ENCODE results near the gene MLH3. TPM values are rescaled to one million over a fixed set of nuclear protein-coding genes. Genes with fewer than 3 reads are reported as not detected.
A peak's percentile ranks its signal among the peaks of the same experiment; 100 is the strongest.

Gene MLH3
- total RNA-seq, 1 donor from 2014 or later, result 41.5 TPM

- Mint-ChIP-seq H3K4me1 (no peaks in the 10 kb centered on the region), H3K9me3 (no peaks in the 10 kb centered on the region), H3K4me3 (no peak overlapping the region), H3K27ac (peak overlapping the region; percentile 77), H3K27me3 (ENCODE audit: insufficient read depth, low read depth) (no peaks in the 10 kb centered on the region), H3K36me3 (peaks cover 17% of the 10 kb centered on the region)
- Histone ChIP-seq H3K9me3 (ENCODE audit: low read depth) (no peaks in the 10 kb centered on the region), H3F3A (ENCODE audit: low read depth) (no peaks in the 10 kb centered on the region), H4K20me1 (ENCODE audit: low read depth) (no peaks in the 10 kb centered on the region), H3K27me3 (no peaks in the 10 kb centered on the region), H3K4me1 (no peaks in the 10 kb centered on the region), H3K4me3 (no peak overlapping the region), H3K36me3 (no peaks in the 10 kb centered on the region), H3K9ac (no peak overlapping the region), H3K4me2 (no peak overlapping the region), H3K27ac (no peak overlapping the region), H3K79me2 (ENCODE audit: low read depth) (no peaks in the 10 kb centered on the region), H2AFZ (replicated peaks) (no peak overlapping the region)
- DNase-seq (ENCODE audit: low spot score), result no peak
- TF ChIP-seq EZH2phosphoT487 (IDR thresholded peaks at IDR 0.05) (no peak), EZH2 (IDR thresholded peaks at IDR 0.05) (no peak)
Observed at GRCh38 chr14:75042035-75042434, 9.2 kb downstream of the MLH3 start.

DNA sequence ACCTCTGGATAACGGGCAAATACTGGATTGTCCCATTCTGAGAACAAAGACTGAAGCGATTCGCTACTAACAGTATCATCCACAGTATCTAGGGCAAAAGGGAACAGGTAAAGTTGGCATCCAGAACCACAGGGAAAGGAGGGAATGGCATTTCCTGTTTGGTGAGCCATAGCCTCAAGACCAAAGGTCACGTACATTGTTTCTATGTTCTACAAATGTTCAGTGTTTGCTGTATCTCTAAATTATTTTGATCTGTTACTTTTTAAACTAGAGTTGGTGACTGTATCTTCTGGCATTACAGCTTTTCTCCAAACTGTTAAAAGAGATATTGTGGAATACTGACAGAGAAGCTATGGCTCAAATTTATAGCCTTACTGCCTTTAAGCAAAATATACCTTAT lies 9.7 kb downstream of the MLH3 start:
- no peak overlapping the region for H3K9ac ChIP-seq
- Mint-ChIP-seq H3K9me3 (no peaks in the 10 kb centered on the region), H3K27me3 (ENCODE audit: insufficient read depth, low read depth) (no peaks in the 10 kb centered on the region), H3K4me1 (no peaks in the 10 kb centered on the region), H3K36me3 (peaks cover 17% of the 10 kb centered on the region), H3K27ac (no peak overlapping the region), H3K4me3 (no peak overlapping the region)
- no peak for DNase-seq (ENCODE audit: low spot score)
- H3K27ac ChIP-seq, result no peak overlapping the region
- no peak overlapping the region for H3K4me3 ChIP-seq
- no peak overlapping the region for H2AFZ ChIP-seq (replicated peaks)
- no peak overlapping the region for H3K4me2 ChIP-seq
- no peaks in the 10 kb centered on the region for H3K79me2 ChIP-seq (ENCODE audit: low read depth)
- TF ChIP-seq EZH2phosphoT487 (IDR thresholded peaks at IDR 0.05) (no peak), EZH2 (IDR thresholded peaks at IDR 0.05) (no peak), CTCF (IDR thresholded peaks at IDR 0.05) (no peak)
- H4K20me1 ChIP-seq (ENCODE audit: low read depth), result no peaks in the 10 kb centered on the region
- no peaks in the 10 kb centered on the region for H3K4me1 ChIP-seq
- no peaks in the 10 kb centered on the region for H3K9me3 ChIP-seq (ENCODE audit: low read depth)
- H3F3A ChIP-seq (ENCODE audit: low read depth), result no peaks in the 10 kb centered on the region
- no peaks in the 10 kb centered on the region for H3K27me3 ChIP-seq
- H3K36me3 ChIP-seq, result no peaks in the 10 kb centered on the region

DNA sequence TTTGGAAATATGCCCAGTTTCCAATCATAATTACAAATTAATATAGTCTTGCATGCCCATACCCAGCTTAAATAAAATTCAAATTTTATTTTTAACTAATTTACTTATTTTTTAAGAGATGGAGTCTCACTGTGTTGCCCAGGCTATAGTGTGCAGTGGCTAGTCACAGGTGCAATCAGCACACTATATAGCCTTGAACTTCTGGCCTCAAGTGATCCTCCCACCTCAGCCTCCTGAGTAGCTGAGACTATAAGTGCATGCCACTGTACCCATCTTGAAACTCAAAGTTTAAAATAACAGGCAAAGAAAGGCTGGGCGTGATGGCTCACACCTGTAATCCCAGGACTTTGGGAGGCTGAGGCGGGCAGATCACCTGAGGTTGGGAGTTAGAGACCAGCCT lies 10.3 kb downstream of the MLH3 start:
- Mint-ChIP-seq H3K36me3 (peaks cover 15% of the 10 kb centered on the region), H3K4me1 (no peaks in the 10 kb centered on the region), H3K9me3 (no peaks in the 10 kb centered on the region), H3K27me3 (ENCODE audit: insufficient read depth, low read depth) (no peaks in the 10 kb centered on the region), H3K4me3 (no peak overlapping the region), H3K27ac (no peak overlapping the region)
- TF ChIP-seq EZH2phosphoT487 (IDR thresholded peaks at IDR 0.05) (no peak), EZH2 (IDR thresholded peaks at IDR 0.05) (no peak), CTCF (IDR thresholded peaks at IDR 0.05) (no peak)
- Histone ChIP-seq H3F3A (ENCODE audit: low read depth) (no peaks in the 10 kb centered on the region), H3K9ac (no peak overlapping the region), H3K79me2 (ENCODE audit: low read depth) (no peaks in the 10 kb centered on the region), H3K9me3 (ENCODE audit: low read depth) (no peaks in the 10 kb centered on the region), H3K27me3 (no peaks in the 10 kb centered on the region), H3K4me1 (no peaks in the 10 kb centered on the region), H3K4me3 (no peak overlapping the region), H4K20me1 (ENCODE audit: low read depth) (no peaks in the 10 kb centered on the region), H3K27ac (no peak overlapping the region), H2AFZ (replicated peaks) (no peak overlapping the region), H3K36me3 (no peaks in the 10 kb centered on the region), H3K4me2 (no peak overlapping the region)
- no peak for DNase-seq (ENCODE audit: low spot score)

GRCh38 chr14:75040507-75040906 lies 10.8 kb downstream of the MLH3 start:
- H3K9me3 Mint-ChIP-seq, result no peaks in the 10 kb centered on the region
- no peak overlapping the region for H3K4me3 ChIP-seq
- H3K4me1 ChIP-seq, result no peaks in the 10 kb centered on the region
- H3K4me2 ChIP-seq, result no peak overlapping the region
- no peak overlapping the region for H3K27ac ChIP-seq
- no peaks in the 10 kb centered on the region for H3K27me3 ChIP-seq
- H3K36me3 ChIP-seq, result no peaks in the 10 kb centered on the region
- no peaks in the 10 kb centered on the region for H3K79me2 ChIP-seq (ENCODE audit: low read depth)
- H3K9ac ChIP-seq, result no peak overlapping the region
- TF ChIP-seq EZH2phosphoT487 (IDR thresholded peaks at IDR 0.05) (no peak), CTCF (IDR thresholded peaks at IDR 0.05) (no peak), EZH2 (IDR thresholded peaks at IDR 0.05) (no peak)
- H3K9me3 ChIP-seq (ENCODE audit: low read depth), result no peaks in the 10 kb centered on the region
- no peak overlapping the region for H3K27ac Mint-ChIP-seq
- H3K4me3 Mint-ChIP-seq, result no peak overlapping the region
- no peak overlapping the region for H2AFZ ChIP-seq (replicated peaks)
- H3K27me3 Mint-ChIP-seq (ENCODE audit: insufficient read depth, low read depth), result no peaks in the 10 kb centered on the region
- H3K36me3 Mint-ChIP-seq, result peaks cover 13% of the 10 kb centered on the region
- H3K4me1 Mint-ChIP-seq, result no peaks in the 10 kb centered on the region
- no peak for DNase-seq (ENCODE audit: low spot score)
- H4K20me1 ChIP-seq (ENCODE audit: low read depth), result no peaks in the 10 kb centered on the region
- no peaks in the 10 kb centered on the region for H3F3A ChIP-seq (ENCODE audit: low read depth)

All from neural progenitor cell (in vitro differentiated cells).